Mesendoderm (in vitro differentiated cells): Measurements from ENCODE around the gene PPP1R9A.

Experiments
- DNase-seq: peaks from one replicate; pipeline ENCODE4 v3.0.0; 2013
- H2AK5ac ChIP-seq: 2 replicates; pipeline ENCODE4 v1.6.1; 2013; ENCODE audit warnings: low read length, inconsistent platforms
- H2BK120ac ChIP-seq: 2 replicates; pipeline ENCODE4 v1.6.1; 2013; ENCODE audit warnings: low read depth, mild to moderate bottlenecking, low read length, moderate library complexity, mixed read lengths
- H2BK15ac ChIP-seq: replicated peaks from 2 replicates; pipeline ENCODE4 v1.6.1; 2013; ENCODE audit warnings: low read depth, mild to moderate bottlenecking, moderate library complexity
- H2BK5ac ChIP-seq: 2 replicates; pipeline ENCODE4 v1.6.1; 2013; ENCODE audit warnings: low read length, inconsistent platforms
- H3K18ac ChIP-seq: 2 replicates; pipeline ENCODE4 v1.6.1; 2013; ENCODE audit warnings: mild to moderate bottlenecking, low read length, mixed read lengths
- H3K23ac ChIP-seq: one replicate; pipeline ENCODE4 v1.6.1; 2013; ENCODE audit warnings: low read length
- H3K27ac ChIP-seq: 2 replicates; pipeline ENCODE4 v1.5.1; 2013; ENCODE audit warnings: low read depth, mild to moderate bottlenecking, inconsistent platforms, low read length, moderate library complexity
- H3K27me3 ChIP-seq: 2 replicates; pipeline ENCODE4 v1.6.1; 2013; ENCODE audit warnings: low read length, control low read depth, mild to moderate bottlenecking, inconsistent platforms; ENCODE audit not compliant: insufficient read depth, poor library complexity
- H3K36me3 ChIP-seq: 2 replicates; pipeline ENCODE4 v1.6.1; 2013; ENCODE audit warnings: low read length, inconsistent platforms; ENCODE audit not compliant: control insufficient read depth, insufficient read depth
- H3K4ac ChIP-seq: one replicate; pipeline ENCODE4 v1.6.1; 2013; ENCODE audit warnings: low read depth, mild to moderate bottlenecking, low read length, moderate library complexity
- H3K4me1 ChIP-seq: 2 replicates; pipeline ENCODE4 v1.6.1; 2013; ENCODE audit warnings: low read depth, low read length, inconsistent platforms; ENCODE audit not compliant: control insufficient read depth
- H3K4me2 ChIP-seq: 2 replicates; pipeline ENCODE4 v1.6.1; 2013; ENCODE audit warnings: low read length
- H3K4me3 ChIP-seq: 2 replicates; pipeline ENCODE4 v1.5.1; 2013; ENCODE audit warnings: mild to moderate bottlenecking, low read length
- H3K56ac ChIP-seq: one replicate; pipeline ENCODE4 v1.6.1; 2013; ENCODE audit warnings: low read length
- H3K79me1 ChIP-seq: 2 replicates; pipeline ENCODE4 v1.6.1; 2013; ENCODE audit warnings: low read length, inconsistent platforms
- H3K79me2 ChIP-seq: 2 replicates; pipeline ENCODE4 v1.6.1; 2013; ENCODE audit warnings: mild to moderate bottlenecking, low read length; ENCODE audit not compliant: control insufficient read depth, insufficient read depth
- H3K9ac ChIP-seq: 2 replicates; pipeline ENCODE4 v1.6.1; 2013; ENCODE audit warnings: low read length, inconsistent platforms
- H4K5ac ChIP-seq: one replicate; pipeline ENCODE4 v1.6.1; 2013; ENCODE audit warnings: low read length
- H4K8ac ChIP-seq: one replicate; pipeline ENCODE4 v1.6.1; 2013; ENCODE audit warnings: low read depth, mild to moderate bottlenecking, control low read depth, low read length, moderate library complexity
- WGBS: extraction: QIAGEN DNeasy Blood & Tissue Kit; methylation state at CpG from one replicate; pipeline ENCODE4 v1.1.7; 2013; ENCODE audit warnings: low lambda C conversion rate, missing lambda C conversion rate; ENCODE audit not compliant: insufficient coverage; ENCODE audit errors: extremely low coverage; 5-methylcytosine and 5-hydroxymethylcytosine counted together

The PPP1R9A gene

GRCh38 chr7:94955807-94956206 is 48.4 kb downstream of the PPP1R9A start:
- no peak overlapping the region for H4K5ac ChIP-seq
- no peak overlapping the region for H2BK15ac ChIP-seq
- H3K18ac ChIP-seq, result no peak overlapping the region
- H3K4me2 ChIP-seq, result no peak overlapping the region
- no peaks in the 10 kb centered on the region for H3K79me1 ChIP-seq
- no CpG with 5 or more reads among the region's 3 CpGs for WGBS
- H3K4ac ChIP-seq, result no peak overlapping the region
- H2AK5ac ChIP-seq, result no peak overlapping the region
- no peak overlapping the region for H3K56ac ChIP-seq
- H3K36me3 ChIP-seq, result no peaks in the 10 kb centered on the region
- no peak for DNase-seq
- no peaks in the 10 kb centered on the region for H3K4me1 ChIP-seq
- H3K27me3 ChIP-seq, result no peaks in the 10 kb centered on the region
- H3K4me3 ChIP-seq, result no peak overlapping the region
- no peak overlapping the region for H4K8ac ChIP-seq
- no peak overlapping the region for H2BK5ac ChIP-seq
- H3K27ac ChIP-seq, result no peak overlapping the region
- no peak overlapping the region for H3K23ac ChIP-seq
- no peak overlapping the region for H2BK120ac ChIP-seq
- no peak overlapping the region for H3K9ac ChIP-seq
- H3K79me2 ChIP-seq, result no peaks in the 10 kb centered on the region

- H2AK5ac ChIP-seq, result no peak overlapping the region
- H2BK5ac ChIP-seq, result no peak overlapping the region
- no peak overlapping the region for H3K4me3 ChIP-seq
- no peak overlapping the region for H3K9ac ChIP-seq
- no peak overlapping the region for H2BK15ac ChIP-seq
- no peaks in the 10 kb centered on the region for H3K36me3 ChIP-seq
- H3K4me2 ChIP-seq, result no peak overlapping the region
- WGBS, result no CpG with 5 or more reads among the region's 1 CpG
- no peaks in the 10 kb centered on the region for H3K4me1 ChIP-seq
- no peak for DNase-seq
- H3K79me1 ChIP-seq, result no peaks in the 10 kb centered on the region
- H3K79me2 ChIP-seq, result no peaks in the 10 kb centered on the region
- H4K5ac ChIP-seq, result no peak overlapping the region
- H3K18ac ChIP-seq, result no peak overlapping the region
- H2BK120ac ChIP-seq, result no peak overlapping the region
- no peak overlapping the region for H3K4ac ChIP-seq
- H3K56ac ChIP-seq, result no peak overlapping the region
- H3K27me3 ChIP-seq, result no peaks in the 10 kb centered on the region
- H4K8ac ChIP-seq, result no peak overlapping the region
- no peak overlapping the region for H3K23ac ChIP-seq
- no peak overlapping the region for H3K27ac ChIP-seq
Measured at GRCh38 chr7:94957061-94957460, 49.7 kb downstream of the PPP1R9A start.

- no peak overlapping the region for H2AK5ac ChIP-seq
- no peak overlapping the region for H3K9ac ChIP-seq
- H2BK120ac ChIP-seq, result no peak overlapping the region
- no peak overlapping the region for H4K5ac ChIP-seq
- no peaks in the 10 kb centered on the region for H3K4me1 ChIP-seq
- no peak overlapping the region for H2BK15ac ChIP-seq
- H3K79me2 ChIP-seq, result no peaks in the 10 kb centered on the region
- no peaks in the 10 kb centered on the region for H3K36me3 ChIP-seq
- DNase-seq, result no peak
- WGBS, result no CpG with 5 or more reads among the region's 2 CpGs
- no peaks in the 10 kb centered on the region for H3K79me1 ChIP-seq
- H3K56ac ChIP-seq, result no peak overlapping the region
- no peak overlapping the region for H2BK5ac ChIP-seq
- H3K4ac ChIP-seq, result no peak overlapping the region
- no peak overlapping the region for H3K4me2 ChIP-seq
- no peak overlapping the region for H3K18ac ChIP-seq
- no peak overlapping the region for H3K27ac ChIP-seq
- H4K8ac ChIP-seq, result no peak overlapping the region
- no peak overlapping the region for H3K4me3 ChIP-seq
- no peaks in the 10 kb centered on the region for H3K27me3 ChIP-seq
- H3K23ac ChIP-seq, result no peak overlapping the region
Measured at GRCh38 chr7:94962661-94963060, 55.3 kb downstream of the PPP1R9A start.

GRCh38 chr7:94969434-94970084 is 62.2 kb downstream of the PPP1R9A start:
- Histone ChIP-seq H3K4me1 (no peaks in the 10 kb centered on the region), H3K18ac (no peak overlapping the region), H3K56ac (no peak overlapping the region), H3K27ac (no peak overlapping the region), H3K23ac (no peak overlapping the region), H2BK15ac (no peak overlapping the region), H4K5ac (no peak overlapping the region), H3K36me3 (no peaks in the 10 kb centered on the region), H3K4me3 (no peak overlapping the region), H4K8ac (no peak overlapping the region), H3K9ac (no peak overlapping the region), H2BK5ac (no peak overlapping the region), H2AK5ac (no peak overlapping the region), H2BK120ac (no peak overlapping the region), H3K4ac (no peak overlapping the region), H3K27me3 (no peaks in the 10 kb centered on the region), H3K79me2 (no peaks in the 10 kb centered on the region), H3K79me1 (no peaks in the 10 kb centered on the region), H3K4me2 (no peak overlapping the region)
- WGBS, result no CpG with 5 or more reads among the region's 8 CpGs
- DNase-seq, result peak; percentile 44

- H3K18ac ChIP-seq, result no peak overlapping the region
- no peak overlapping the region for H3K27ac ChIP-seq
- H4K8ac ChIP-seq, result no peak overlapping the region
- no peaks in the 10 kb centered on the region for H3K79me2 ChIP-seq
- H3K4me2 ChIP-seq, result no peak overlapping the region
- no peak overlapping the region for H2BK120ac ChIP-seq
- WGBS, result no CpG with 5 or more reads among the region's 7 CpGs
- no peak overlapping the region for H3K23ac ChIP-seq
- H3K56ac ChIP-seq, result no peak overlapping the region
- no peak for DNase-seq
- H3K4me3 ChIP-seq, result no peak overlapping the region
- no peak overlapping the region for H2BK15ac ChIP-seq
- H4K5ac ChIP-seq, result no peak overlapping the region
- H3K36me3 ChIP-seq, result no peaks in the 10 kb centered on the region
- H2BK5ac ChIP-seq, result no peak overlapping the region
- H2AK5ac ChIP-seq, result no peak overlapping the region
- H3K27me3 ChIP-seq, result no peaks in the 10 kb centered on the region
- no peaks in the 10 kb centered on the region for H3K4me1 ChIP-seq
- H3K4ac ChIP-seq, result no peak overlapping the region
- H3K79me1 ChIP-seq, result no peaks in the 10 kb centered on the region
- H3K9ac ChIP-seq, result no peak overlapping the region
Measured at GRCh38 chr7:94970085-94970576, 62.7 kb downstream of the PPP1R9A start.
